ENCODE data around the gene METTL23.

DNA sequence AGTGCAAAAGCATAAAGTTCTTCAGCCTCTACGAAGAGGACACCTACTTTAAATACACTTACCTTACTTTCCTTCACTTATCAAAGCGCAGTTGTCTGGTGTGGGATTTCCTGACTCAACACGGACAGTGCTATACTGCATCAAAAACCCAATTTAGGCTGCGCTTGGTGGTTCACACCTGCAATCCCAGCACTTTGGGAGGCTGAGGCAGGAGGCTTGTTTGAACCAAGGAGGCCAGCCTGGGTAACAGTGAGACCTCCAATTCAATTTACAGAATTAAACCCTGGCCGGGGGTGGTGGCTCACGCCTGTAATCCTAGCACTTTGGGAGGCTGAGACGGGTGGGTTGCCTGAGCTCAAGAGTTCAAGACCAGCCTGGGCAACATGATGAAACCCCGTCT is 4.4 kb upstream of the METTL23 start:
- TF ChIP-seq EZH2 (optimal IDR thresholded peaks at IDR 0.05; ENCODE audit: low read depth, low read length) = no peak
- TF ChIP-seq, protein P1, sequence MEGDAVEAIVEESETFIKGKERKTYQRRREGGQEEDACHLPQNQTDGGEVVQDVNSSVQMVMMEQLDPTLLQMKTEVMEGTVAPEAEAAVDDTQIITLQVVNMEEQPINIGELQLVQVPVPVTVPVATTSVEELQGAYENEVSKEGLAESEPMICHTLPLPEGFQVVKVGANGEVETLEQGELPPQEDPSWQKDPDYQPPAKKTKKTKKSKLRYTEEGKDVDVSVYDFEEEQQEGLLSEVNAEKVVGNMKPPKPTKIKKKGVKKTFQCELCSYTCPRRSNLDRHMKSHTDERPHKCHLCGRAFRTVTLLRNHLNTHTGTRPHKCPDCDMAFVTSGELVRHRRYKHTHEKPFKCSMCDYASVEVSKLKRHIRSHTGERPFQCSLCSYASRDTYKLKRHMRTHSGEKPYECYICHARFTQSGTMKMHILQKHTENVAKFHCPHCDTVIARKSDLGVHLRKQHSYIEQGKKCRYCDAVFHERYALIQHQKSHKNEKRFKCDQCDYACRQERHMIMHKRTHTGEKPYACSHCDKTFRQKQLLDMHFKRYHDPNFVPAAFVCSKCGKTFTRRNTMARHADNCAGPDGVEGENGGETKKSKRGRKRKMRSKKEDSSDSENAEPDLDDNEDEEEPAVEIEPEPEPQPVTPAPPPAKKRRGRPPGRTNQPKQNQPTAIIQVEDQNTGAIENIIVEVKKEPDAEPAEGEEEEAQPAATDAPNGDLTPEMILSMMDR (IDR thresholded peaks at IDR 0.05; ENCODE audit: low read length) = no peak
- TF ChIP-seq EZH2phosphoT487 (IDR thresholded peaks at IDR 0.05; ENCODE audit: low read length) = no peak

Data from MM.1S (cell line).